HEK293T (cell line): ENCODE data around the gene FMN2.

Experiments
- BHLHE40 ChIP-seq: fragments of 450-650 bp; IDR thresholded peaks from 2 replicates; pipeline ENCODE4 v1.6.1; 2016; ENCODE audit warnings: mild to moderate bottlenecking, moderate library complexity, borderline replicate concordance
- ELF4 ChIP-seq: fragments of 450-650 bp; IDR thresholded peaks from 2 replicates; pipeline ENCODE4 v1.6.1; 2017; ENCODE audit warnings: antibody characterized with exemption
- FOXA1 ChIP-seq: fragments of 450-650 bp; IDR thresholded peaks from 2 replicates; pipeline ENCODE4 v1.6.1; 2016; ENCODE audit warnings: mild to moderate bottlenecking
- FOXM1 ChIP-seq: fragments of 450-650 bp; IDR thresholded peaks from 2 replicates; pipeline ENCODE4 v1.6.1; 2017; ENCODE audit warnings: mild to moderate bottlenecking, borderline replicate concordance
- HDGF ChIP-seq: fragments of 450-650 bp; IDR thresholded peaks from 2 replicates; pipeline ENCODE4 v1.6.1; 2017; ENCODE audit warnings: antibody characterized with exemption, borderline replicate concordance
- PKNOX1 ChIP-seq: fragments of 450-650 bp; IDR thresholded peaks from 2 replicates; pipeline ENCODE4 v1.6.1; 2016
- SP1 ChIP-seq: fragments of 450-650 bp; IDR thresholded peaks from 2 replicates; pipeline ENCODE4 v1.6.1; 2017

GRCh38 chr1:240117930-240118329 is 26.2 kb downstream of the FMN2 start:
- TF ChIP-seq SP1 (no peak), PKNOX1 (no peak), BHLHE40 (no peak), HDGF (no peak), ELF4 (no peak), FOXA1 (no peak), FOXM1 (no peak)
